NCI-H146 treated with DMSO at 0.1 percent for 48 hours (cell line): ENCODE measurements around the gene RHOT2.

ENCODE experiments used
- DNase-seq: peaks from one replicate; lab custom pipeline; 2025; ENCODE audit not compliant: unreplicated experiment; lab: John Stamatoyannopoulos, UW

RHOT2 gene

GRCh38 chr16:667780-668518 is at the start of gene RHOT2:
RHOT2 (plus strand) TSS chr16:668132; CDS start chr16:668200, 68 bp downstream.
- peak; percentile 89 for DNase-seq

- no peak for DNase-seq
Observed at GRCh38 chr16:619476-620100, 48.3 kb upstream of the RHOT2 start.

GRCh38 chr16:620700-621525 is 47.0 kb upstream of the RHOT2 start:
- no peak for DNase-seq

- no peak for DNase-seq
Observed at GRCh38 chr16:621526-622105, 46.3 kb upstream of the RHOT2 start.

- DNase-seq: no peak
Observed at GRCh38 chr16:622920-623280, 45.0 kb upstream of the RHOT2 start.

- no peak for DNase-seq
Observed at GRCh38 chr16:624526-625070, 43.3 kb upstream of the RHOT2 start.

GRCh38 chr16:625117-625976 is 42.6 kb upstream of the RHOT2 start:
- DNase-seq: no peak

- DNase-seq: no peak
Observed at GRCh38 chr16:625977-626765, 41.8 kb upstream of the RHOT2 start.

GRCh38 chr16:626787-627453 is 41.0 kb upstream of the RHOT2 start:
- DNase-seq: no peak

GRCh38 chr16:627454-628239 is 40.3 kb upstream of the RHOT2 start:
- no peak for DNase-seq

- no peak for DNase-seq
Observed at GRCh38 chr16:628321-629061, 39.4 kb upstream of the RHOT2 start.

GRCh38 chr16:629185-629832 is 38.6 kb upstream of the RHOT2 start:
- DNase-seq: no peak

- DNase-seq: no peak
Observed at GRCh38 chr16:629833-630248, 38.1 kb upstream of the RHOT2 start.

- DNase-seq: no peak
Observed at GRCh38 chr16:630249-630814, 37.6 kb upstream of the RHOT2 start.

- peak; percentile 8 for DNase-seq
Observed at GRCh38 chr16:630815-631405, 37.0 kb upstream of the RHOT2 start, which contains the start of gene WFIKKN1. WFIKKN1 (plus strand) TSS chr16:630985; CDS start chr16:631254, 269 bp downstream.

GRCh38 chr16:631808-632358 is 36.0 kb upstream of the RHOT2 start:
- no peak for DNase-seq
